ENCODE results near the gene NFIX.

DNA sequence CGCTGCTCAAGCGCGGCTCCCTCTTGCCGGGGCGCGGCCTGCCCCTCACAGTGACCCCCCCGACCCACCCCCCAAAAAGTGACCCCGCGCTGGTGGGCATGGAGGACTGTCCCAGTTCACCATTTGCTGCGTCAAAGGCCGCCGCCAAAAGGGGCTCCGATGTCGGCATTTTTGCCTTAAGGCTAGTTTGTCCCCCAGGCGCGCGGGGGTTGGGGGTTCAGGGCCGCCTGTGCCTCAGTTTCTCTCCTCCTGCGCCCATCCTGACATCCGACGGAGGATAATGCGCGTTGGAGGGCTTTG, 17.1 kb downstream of the NFIX start:
- TF ChIP-seq, protein P1, sequence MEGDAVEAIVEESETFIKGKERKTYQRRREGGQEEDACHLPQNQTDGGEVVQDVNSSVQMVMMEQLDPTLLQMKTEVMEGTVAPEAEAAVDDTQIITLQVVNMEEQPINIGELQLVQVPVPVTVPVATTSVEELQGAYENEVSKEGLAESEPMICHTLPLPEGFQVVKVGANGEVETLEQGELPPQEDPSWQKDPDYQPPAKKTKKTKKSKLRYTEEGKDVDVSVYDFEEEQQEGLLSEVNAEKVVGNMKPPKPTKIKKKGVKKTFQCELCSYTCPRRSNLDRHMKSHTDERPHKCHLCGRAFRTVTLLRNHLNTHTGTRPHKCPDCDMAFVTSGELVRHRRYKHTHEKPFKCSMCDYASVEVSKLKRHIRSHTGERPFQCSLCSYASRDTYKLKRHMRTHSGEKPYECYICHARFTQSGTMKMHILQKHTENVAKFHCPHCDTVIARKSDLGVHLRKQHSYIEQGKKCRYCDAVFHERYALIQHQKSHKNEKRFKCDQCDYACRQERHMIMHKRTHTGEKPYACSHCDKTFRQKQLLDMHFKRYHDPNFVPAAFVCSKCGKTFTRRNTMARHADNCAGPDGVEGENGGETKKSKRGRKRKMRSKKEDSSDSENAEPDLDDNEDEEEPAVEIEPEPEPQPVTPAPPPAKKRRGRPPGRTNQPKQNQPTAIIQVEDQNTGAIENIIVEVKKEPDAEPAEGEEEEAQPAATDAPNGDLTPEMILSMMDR (IDR thresholded peaks at IDR 0.05): no peak
- no peak for TF ChIP-seq EZH2 (IDR thresholded peaks at IDR 0.05; ENCODE audit: borderline replicate concordance, insufficient read depth, low read depth, low read length, poor library complexity, severe bottlenecking)
